ENCODE measurements around the gene CA6.

DNA sequence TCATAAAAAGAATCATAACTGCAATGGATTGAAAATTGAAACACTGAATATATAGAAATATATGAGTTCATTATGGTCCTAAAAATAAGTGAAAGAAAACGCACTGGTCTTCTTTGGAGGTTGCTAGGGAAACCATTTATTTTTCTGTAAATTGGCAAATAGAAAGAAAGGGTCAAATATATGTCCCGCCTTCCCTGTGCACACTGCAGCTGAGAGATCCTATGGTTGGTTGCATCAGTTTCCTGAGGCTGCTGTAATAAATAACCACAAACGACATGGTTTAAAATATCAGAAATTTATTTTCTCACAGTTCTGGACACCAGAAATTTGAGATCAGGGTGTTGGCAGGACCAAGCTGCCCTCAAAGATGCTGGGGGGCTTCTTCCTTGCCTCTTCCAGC is 35.0 kb downstream of the CA6 start:
- no peak for TF ChIP-seq CTCF (IDR thresholded peaks at IDR 0.05)
- no peak for TF ChIP-seq POLR2AphosphoS5 (IDR thresholded peaks at IDR 0.05)

Data from prostate gland (tissue), 2 donors.